Kidney (tissue), 14 donors: ENCODE results near the gene MAD1L1. TPM values are rescaled to one million over a fixed set of nuclear protein-coding genes. Genes with fewer than 3 reads are reported as not detected.
"Not testable (repeated sequence)": the region's sequence is repeated elsewhere in the genome, so short reads cannot be mapped to it uniquely, and the experiment has no call there.

ENCODE experiments used
- DNase-seq, 5 donors: peaks; one replicate each; pipeline ENCODE4 v3.0.0-alpha.2; 2013 to 2020
- FAIRE-seq: peaks from 2 replicates; lab custom pipeline; 2012; peaks lifted over from hg19 to GRCh38; lab: Jason Lieb, UNC
- H3K27ac ChIP-seq, 2 donors: one replicate each; pipeline ENCODE4 v1.7.0; 2013; ENCODE audit warnings: low read depth in 2 of 2, low read length in 2 of 2, inconsistent platforms in 1 of 2
- H3K27me3 ChIP-seq: one replicate; pipeline ENCODE4 v1.7.1; 2013; ENCODE audit warnings: low read length, inconsistent platforms; ENCODE audit not compliant: control insufficient read depth, insufficient read depth
- H3K36me3 ChIP-seq, 3 donors: one replicate each; pipeline versions ENCODE4 v1.7.0 to v1.7.1; 2013; ENCODE audit warnings: low read length in 3 of 3, control low read depth in 1 of 3, inconsistent platforms in 1 of 3; ENCODE audit not compliant: insufficient read depth in 3 of 3, control insufficient read depth in 2 of 3
- H3K4me1 ChIP-seq, 3 donors: one replicate each; pipeline versions ENCODE4 v1.7.0 to v1.7.1; 2013; ENCODE audit warnings: low read length in 3 of 3, inconsistent platforms in 1 of 3, low read depth in 1 of 3; ENCODE audit not compliant: control insufficient read depth in 2 of 3, insufficient read depth in 2 of 3
- H3K4me3 ChIP-seq, 3 donors: one replicate each; pipeline versions ENCODE4 v1.7.0 to v1.8.1; 2013; ENCODE audit warnings: low read length in 3 of 3, control low read depth in 1 of 3, inconsistent platforms in 1 of 3
- H3K9ac ChIP-seq, 3 donors: one replicate each; pipeline versions ENCODE4 v1.7.0 to v1.7.1; 2013; ENCODE audit warnings: low read length in 3 of 3, control low read depth in 1 of 3, inconsistent platforms in 1 of 3
- H3K9me3 ChIP-seq, 3 donors: one replicate each; pipeline versions ENCODE4 v1.7.0 to v1.7.1; 2013; ENCODE audit warnings: low read length in 3 of 3, control low read depth in 1 of 3, inconsistent platforms in 1 of 3; ENCODE audit not compliant: control insufficient read depth in 2 of 3, insufficient read depth in 1 of 3
- CTCF ChIP-seq: IDR thresholded peaks from 3 replicates; pipeline ENCODE4 v1.5.1; 2012; ENCODE audit warnings: mild to moderate bottlenecking, moderate library complexity, borderline replicate concordance; ENCODE audit not compliant: insufficient read depth; ENCODE audit errors: extremely low read depth
- intact Hi-C: fragments of 100-400 bp; cut with DNase I; formaldehyde crosslinking; loops from one replicate; pipeline ENCODE4 v1.11.1; 2022
- polyA plus RNA-seq: library from polyadenylated mRNA; stranded (reverse); fragments of 350-450 nt; fragmentation: Illumina TruSeq; extraction: RNeasy Lipid Tissue Mini Kit (QIAGEN cat#74804); gene quantifications from one replicate; pipeline ENCODE4 v1.2.3, GENCODE V29; 2014; ENCODE audit warnings: low read depth, low replicate concordance; ENCODE audit not compliant: insufficient read depth
- total RNA-seq: library from RNA; stranded (reverse); fragmentation: NEBNext Ultra II Directional; extraction: Animal tissue kit (Norgen Biotek cat#: 25700); gene quantifications from one replicate; pipeline ENCODE4 v1.2.1, GENCODE V29; 2021
- donor health status: control.
- donor health status: control.
- donor health status: control.
- donor health status: control.
- donor health status: control.
- donor health status: DM: yes; HTN: yes; CAD: no.
- donor health status: Normal renal cell carcinoma (clear cell type).

MAD1L1 gene
- total and polyA plus RNA-seq, 2 donors from 2014 or later, result 33.2 to 45.2 TPM

- intact Hi-C loops, result no loop called here
- Histone ChIP-seq H3K9me3 (no peaks in the 10 kb centered on the region), H3K36me3 (no peaks in the 10 kb centered on the region), H3K9ac (no peak overlapping the region), H3K27me3 (no peaks in the 10 kb centered on the region), H3K4me3 (no peak overlapping the region), H3K27ac (no peak overlapping the region), H3K4me1 (peaks cover 0 to 7% (median 3%) of the 10 kb centered on the region in 3 donors)
- FAIRE-seq, result no peak
- TF ChIP-seq CTCF, result no peak
- peak in 1 of 5 donors; percentile 11 for DNase-seq
Observed at GRCh38 chr7:1843921-1844335, 388.8 kb downstream of the MAD1L1 start.

GRCh38 chr7:1843271-1843861 is 389.4 kb downstream of the MAD1L1 start:
- no peak for FAIRE-seq

GRCh38 chr7:1842321-1843221 is 390.2 kb downstream of the MAD1L1 start:
- intact Hi-C loops, result no loop called here
- FAIRE-seq, result no peak

More at GRCh38 chr7:1843271-1843861, 389.4 kb downstream of the MAD1L1 start:
- peak; percentile 56 to 89 (median 65) for DNase-seq
- H3K27ac ChIP-seq, result no peak overlapping the region
- no peak overlapping the region for H3K4me3 ChIP-seq
- no peaks in the 10 kb centered on the region for H3K36me3 ChIP-seq
- no peaks in the 10 kb centered on the region for H3K9me3 ChIP-seq
- H3K27me3 ChIP-seq, result no peaks in the 10 kb centered on the region
- no peak for TF ChIP-seq CTCF
- intact Hi-C loops, result no loop called here
- H3K9ac ChIP-seq, result no peak overlapping the region
- peaks cover 0 to 7% (median 3%) of the 10 kb centered on the region in 3 donors for H3K4me1 ChIP-seq

GRCh38 chr7:1841286-1842021 is 391.3 kb downstream of the MAD1L1 start:
- intact Hi-C loops, H3K9me3 ChIP-seq, FAIRE-seq, H3K27me3 ChIP-seq, H3K4me1 ChIP-seq, H3K9ac ChIP-seq, H3K4me3 ChIP-seq, H3K36me3 ChIP-seq, H3K27ac ChIP-seq: not testable (repeated sequence)
- DNase-seq, result peak in 1 of 5 donors; percentile 68

More at GRCh38 chr7:1842321-1843221, 390.2 kb downstream of the MAD1L1 start:
- DNase-seq, result peak; percentile 68 to 80 (median 74)
- Histone ChIP-seq H3K4me3 (no peak overlapping the region), H3K9me3 (no peaks in the 10 kb centered on the region), H3K4me1 (peaks cover 0 to 7% (median 3%) of the 10 kb centered on the region in 3 donors), H3K9ac (no peak overlapping the region), H3K27ac (no peak overlapping the region), H3K36me3 (no peaks in the 10 kb centered on the region), H3K27me3 (no peaks in the 10 kb centered on the region)
- TF ChIP-seq CTCF, result no peak

- DNase-seq, FAIRE-seq, H3K9ac ChIP-seq, H3K36me3 ChIP-seq, H3K9me3 ChIP-seq, H3K4me1 ChIP-seq, intact Hi-C loops, H3K27ac ChIP-seq, H3K27me3 ChIP-seq, H3K4me3 ChIP-seq: not testable (repeated sequence)
Observed at GRCh38 chr7:1840744-1841143, 392.0 kb downstream of the MAD1L1 start.
